ENCODE measurements around the gene SCOC.

- TF ChIP-seq POLR2AphosphoS5 (IDR thresholded peaks at IDR 0.05; ENCODE audit: low read depth, low read length) (no peak), SIN3A (IDR thresholded peaks at IDR 0.05; ENCODE audit: borderline replicate concordance, insufficient read depth, low read length) (no peak), REST (IDR thresholded peaks at IDR 0.05; ENCODE audit: insufficient read depth in 1 of 2, low read depth in 2 of 2, low read length in 2 of 2) (no peak), TAF1 (IDR thresholded peaks at IDR 0.05; ENCODE audit: borderline replicate concordance, insufficient read depth, low read length) (no peak)
These were observed 19.7 kb upstream of the SCOC start for GRCh38 chr4:140353786-140354185.

Data from PFSK-1 (cell line).